A673 (cell line): ENCODE measurements around the gene HEMK1.

Source experiments
- CTCF ChIP-seq: fragments of 300-800, 200-600 bp; sonication (generic); conservative IDR thresholded peaks from 2 replicates; pipeline ENCODE4 v1.5.1; 2017; ENCODE audit warnings: low read depth, mild to moderate bottlenecking, antibody characterized with exemption, low read length, moderate library complexity, mixed read lengths
- EZH2 ChIP-seq: fragments of 200-600 bp; sonication (generic); IDR thresholded peaks from 2 replicates; pipeline ENCODE4 v1.6.1; 2017; ENCODE audit warnings: borderline replicate concordance, low read depth, mild to moderate bottlenecking, mixed read lengths, antibody characterized with exemption, low read length; ENCODE audit not compliant: poor library complexity, severe bottlenecking

- TF ChIP-seq CTCF (no peak), EZH2 (no peak)
These were observed 39.0 kb downstream of the HEMK1 start for GRCh38 chr3:50608278-50608677.
